HG03097 (cell line): ENCODE measurements around the gene ZSCAN5B.
"Not testable (repeated sequence)": the region's sequence is repeated elsewhere in the genome, so short reads cannot be mapped to it uniquely, and the experiment has no call there.

Source experiments
- ATAC-seq: cut with Tn5 transposase; IDR thresholded peaks from one replicate; pipeline ENCODE4 v1.9.1; 2021; ENCODE audit not compliant: unreplicated experiment, low FRiP score

The ZSCAN5B gene

GRCh38 chr19:56176881-56177280, 20.7 kb downstream of the ZSCAN5B start:
- ATAC-seq, result no peak

- not testable (repeated sequence) for ATAC-seq
These were observed 21.3 kb downstream of the ZSCAN5B start for GRCh38 chr19:56176310-56176709.

GRCh38 chr19:56175861-56176307, 21.7 kb downstream of the ZSCAN5B start, which contains the start of gene GALP:
GALP (plus strand) TSS chr19:56176008; CDS start chr19:56177109, 1,101 bp downstream.
- ATAC-seq, result not testable (repeated sequence)

GRCh38 chr19:56174550-56174949, 23.0 kb downstream of the ZSCAN5B start:
- ATAC-seq, result no peak

GRCh38 chr19:56174086-56174485, 23.5 kb downstream of the ZSCAN5B start:
- no peak for ATAC-seq

- no peak for ATAC-seq
These were observed 27.3 kb downstream of the ZSCAN5B start for GRCh38 chr19:56170261-56170660.

- no peak for ATAC-seq
These were observed 30.5 kb downstream of the ZSCAN5B start for GRCh38 chr19:56167064-56167578.

GRCh38 chr19:56163097-56163496, 34.5 kb downstream of the ZSCAN5B start:
- ATAC-seq, result no peak

GRCh38 chr19:56162258-56162657, 35.3 kb downstream of the ZSCAN5B start:
- ATAC-seq, result no peak

GRCh38 chr19:56161534-56161933, 36.0 kb downstream of the ZSCAN5B start:
- ATAC-seq, result no peak

GRCh38 chr19:56159622-56160271, 37.8 kb downstream of the ZSCAN5B start:
- no peak for ATAC-seq

GRCh38 chr19:56159009-56159559, 38.5 kb downstream of the ZSCAN5B start:
- ATAC-seq, result no peak

GRCh38 chr19:56158170-56158757, 39.3 kb downstream of the ZSCAN5B start:
- no peak for ATAC-seq

- ATAC-seq, result no peak
These were observed 40.8 kb downstream of the ZSCAN5B start for GRCh38 chr19:56156768-56157167.

GRCh38 chr19:56155124-56155687, 42.4 kb downstream of the ZSCAN5B start:
- no peak for ATAC-seq

- ATAC-seq, result no peak
These were observed 44.1 kb downstream of the ZSCAN5B start for GRCh38 chr19:56153507-56153906.

- no peak for ATAC-seq
These were observed 44.9 kb downstream of the ZSCAN5B start for GRCh38 chr19:56152644-56153043.

- no peak for ATAC-seq
These were observed 47.2 kb downstream of the ZSCAN5B start for GRCh38 chr19:56150358-56150757.

- ATAC-seq, result no peak
These were observed 47.9 kb downstream of the ZSCAN5B start for GRCh38 chr19:56149656-56150038.

GRCh38 chr19:56148955-56149655, 48.5 kb downstream of the ZSCAN5B start:
- not testable (repeated sequence) for ATAC-seq

GRCh38 chr19:56148096-56148495, 49.5 kb downstream of the ZSCAN5B start:
- no peak for ATAC-seq
